Tibial nerve (tissue), 4 donors: Measurements from ENCODE around the gene CTAGE1. TPM values are rescaled to one million over a fixed set of nuclear protein-coding genes. Genes with fewer than 3 reads are reported as not detected.

Source experiments
- DNase-seq, 2 donors: peaks; one replicate each; pipeline ENCODE4 v3.0.0-alpha.2; 2019; ENCODE audit warnings: low spot score in 2 of 2
- H3K27ac ChIP-seq, 4 donors: fragments of 200-600 bp; sonication (generic) in 3 of 4; one replicate each; pipeline ENCODE4 v1.5.1; 2017 to 2019; ENCODE audit warnings: mild to moderate bottlenecking in 1 of 4
- H3K27me3 ChIP-seq, 2 donors: fragments of 200-600 bp; sonication (generic) in 1 of 2; one replicate each; pipeline versions ENCODE4 v1.5.1 to v1.6.0; 2017 to 2019
- H3K36me3 ChIP-seq, 3 donors: fragments of 200-600 bp; sonication (generic); one replicate each; pipeline ENCODE4 v1.5.1; 2018 to 2019
- H3K4me1 ChIP-seq, 4 donors: fragments of 200-600 bp; sonication (generic) in 3 of 4; one replicate each; pipeline ENCODE4 v1.5.1; 2017 to 2019
- H3K4me3 ChIP-seq, 4 donors: fragments of 200-600 bp; sonication (generic) in 3 of 4; one replicate each; pipeline ENCODE4 v1.5.1; 2017 to 2019; ENCODE audit warnings: mild to moderate bottlenecking in 1 of 4, moderate library complexity in 1 of 4
- H3K9me3 ChIP-seq, 4 donors: fragments of 200-600 bp; sonication (generic) in 3 of 4; one replicate each; pipeline ENCODE4 v1.5.1; 2017 to 2019
- EP300 ChIP-seq, 2 donors: sonication (generic); formaldehyde crosslinking; IDR thresholded peaks; one replicate each; pipeline ENCODE4 v1.6.1; 2017; ENCODE audit warnings: antibody characterized with exemption in 2 of 2, mild to moderate bottlenecking in 1 of 2
- POLR2A ChIP-seq, 2 donors: fragments of 450-650 bp; IDR thresholded peaks; one replicate each; pipeline ENCODE4 v1.6.1; 2017; ENCODE audit warnings: antibody characterized with exemption in 2 of 2, mild to moderate bottlenecking in 2 of 2, moderate library complexity in 2 of 2
- WGBS, 2 donors: methylation state at CpG; one replicate each; pipeline ENCODE4 v1.1.5; 2018; 5-methylcytosine and 5-hydroxymethylcytosine counted together
- total RNA-seq, 4 donors: library from RNA; depleted of rRNA; stranded (reverse); fragments of >200 nt; gene quantifications; one replicate each; pipeline ENCODE4 v1.1.0, GENCODE V29; 2016
- TF ChIP-seq, protein P1 (sequence below), 5 experiments: fragments of 200-600 bp in 3 of 5; fragments of 450-650 bp in 2 of 5; sonication (generic) in 3 of 5; IDR thresholded peaks; one replicate each; pipeline ENCODE4 v1.5.1; 2016 to 2019; ENCODE audit warnings: antibody characterized with exemption in 5 of 5, mild to moderate bottlenecking in 3 of 5, moderate library complexity in 2 of 5

The CTAGE1 gene
- total RNA-seq, 4 donors from 2014 or later, result not detected

DNA sequence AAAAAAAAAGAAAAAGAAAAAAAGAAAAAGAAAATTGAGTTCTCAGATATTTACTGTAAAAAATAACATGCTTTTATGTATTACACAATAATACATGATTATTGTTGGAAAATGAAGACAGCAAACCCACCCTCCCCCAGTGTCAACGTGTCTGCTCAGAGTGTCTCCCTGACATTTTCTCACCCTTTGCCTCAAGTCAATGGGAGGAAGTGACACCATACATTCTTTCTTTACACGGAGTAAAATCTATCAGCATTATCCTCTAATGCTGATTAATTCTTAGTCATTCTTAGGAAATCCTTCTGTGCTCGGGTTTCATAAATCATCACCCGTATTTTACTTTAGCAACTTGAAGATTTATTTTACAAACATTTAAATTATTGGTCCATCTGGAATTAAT is 32.0 kb downstream of the CTAGE1 start:
- Histone ChIP-seq H3K4me1 (no peaks in the 10 kb centered on the region), H3K27me3 (no peaks in the 10 kb centered on the region), H3K4me3 (no peak overlapping the region), H3K36me3 (no peaks in the 10 kb centered on the region), H3K27ac (no peak overlapping the region), H3K9me3 (no peaks in the 10 kb centered on the region)
- no peak for DNase-seq
- 21 to 28% methylated on average over 4 of the region's 4 CpGs for WGBS, 2 donors
- TF ChIP-seq EP300 (IDR thresholded peaks at IDR 0.05) (no peak), POLR2A (IDR thresholded peaks at IDR 0.05) (no peak)
- TF ChIP-seq, protein P1, sequence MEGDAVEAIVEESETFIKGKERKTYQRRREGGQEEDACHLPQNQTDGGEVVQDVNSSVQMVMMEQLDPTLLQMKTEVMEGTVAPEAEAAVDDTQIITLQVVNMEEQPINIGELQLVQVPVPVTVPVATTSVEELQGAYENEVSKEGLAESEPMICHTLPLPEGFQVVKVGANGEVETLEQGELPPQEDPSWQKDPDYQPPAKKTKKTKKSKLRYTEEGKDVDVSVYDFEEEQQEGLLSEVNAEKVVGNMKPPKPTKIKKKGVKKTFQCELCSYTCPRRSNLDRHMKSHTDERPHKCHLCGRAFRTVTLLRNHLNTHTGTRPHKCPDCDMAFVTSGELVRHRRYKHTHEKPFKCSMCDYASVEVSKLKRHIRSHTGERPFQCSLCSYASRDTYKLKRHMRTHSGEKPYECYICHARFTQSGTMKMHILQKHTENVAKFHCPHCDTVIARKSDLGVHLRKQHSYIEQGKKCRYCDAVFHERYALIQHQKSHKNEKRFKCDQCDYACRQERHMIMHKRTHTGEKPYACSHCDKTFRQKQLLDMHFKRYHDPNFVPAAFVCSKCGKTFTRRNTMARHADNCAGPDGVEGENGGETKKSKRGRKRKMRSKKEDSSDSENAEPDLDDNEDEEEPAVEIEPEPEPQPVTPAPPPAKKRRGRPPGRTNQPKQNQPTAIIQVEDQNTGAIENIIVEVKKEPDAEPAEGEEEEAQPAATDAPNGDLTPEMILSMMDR (IDR thresholded peaks at IDR 0.05), result no peak

DNA sequence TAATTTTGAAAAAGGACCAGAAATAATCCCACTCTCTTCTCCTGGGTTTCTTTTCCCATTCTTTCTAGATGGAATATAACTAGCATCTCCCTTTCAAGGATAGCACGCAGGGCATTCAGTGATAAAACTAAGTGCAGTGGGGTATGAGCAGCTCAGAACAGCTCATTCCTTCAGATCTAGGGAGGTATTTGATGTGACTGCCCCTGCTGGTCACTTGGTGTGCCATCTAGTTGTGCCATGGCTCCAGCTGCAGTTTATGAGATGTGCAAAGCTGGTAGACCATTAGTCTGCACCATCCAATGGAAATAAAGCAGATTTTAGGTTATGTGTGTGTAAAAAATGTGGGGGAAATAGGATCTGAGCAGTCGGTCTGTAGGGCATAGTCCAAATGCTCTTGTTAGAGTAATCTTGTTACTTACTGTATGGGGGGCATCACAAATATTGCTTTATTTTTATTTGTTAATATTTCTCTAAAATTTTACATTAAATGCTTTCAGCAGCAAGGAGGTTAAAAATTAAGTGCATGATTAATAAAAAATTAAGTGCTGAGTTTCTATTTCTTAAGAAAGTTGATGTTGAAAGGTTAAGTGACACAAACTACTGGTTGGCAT is 38.9 kb downstream of the CTAGE1 start:
- WGBS, 2 donors, result 57 to 69% methylated on average over 2 of the region's 2 CpGs
- DNase-seq, result no peak
- H3K4me1 ChIP-seq, result no peaks in the 10 kb centered on the region
- no peaks in the 10 kb centered on the region for H3K9me3 ChIP-seq
- H3K4me3 ChIP-seq, result no peak overlapping the region
- no peak for TF ChIP-seq POLR2A (IDR thresholded peaks at IDR 0.05)
- TF ChIP-seq, protein P1 (IDR thresholded peaks at IDR 0.05), result peak in 1 of 5 experiments; percentile 14
- no peak for TF ChIP-seq EP300 (IDR thresholded peaks at IDR 0.05)
- H3K27me3 ChIP-seq, result no peaks in the 10 kb centered on the region
- H3K27ac ChIP-seq, result no peak overlapping the region
- no peaks in the 10 kb centered on the region for H3K36me3 ChIP-seq

DNA sequence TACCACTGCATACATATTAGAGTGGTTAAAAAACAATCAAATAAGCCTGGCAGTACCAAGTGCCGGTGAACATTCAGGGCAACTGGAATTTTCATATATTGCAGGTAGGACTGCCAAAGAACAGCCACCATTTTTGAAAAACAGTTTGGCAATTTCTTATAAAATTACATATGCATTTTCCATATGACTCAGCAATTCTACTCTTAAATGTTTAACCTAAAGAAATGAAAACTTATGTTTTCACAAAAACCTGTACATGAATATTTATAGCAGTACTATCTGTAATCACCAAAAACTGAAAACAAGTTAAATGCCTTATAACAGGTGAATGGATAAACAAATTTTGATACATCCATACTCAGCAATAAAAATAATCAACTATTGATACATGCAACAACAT is 39.9 kb downstream of the CTAGE1 start:
- TF ChIP-seq EP300 (IDR thresholded peaks at IDR 0.05) (no peak), POLR2A (IDR thresholded peaks at IDR 0.05) (no peak)
- TF ChIP-seq, protein P1 (IDR thresholded peaks at IDR 0.05), result no peak
- Histone ChIP-seq H3K9me3 (no peaks in the 10 kb centered on the region), H3K36me3 (no peaks in the 10 kb centered on the region), H3K27me3 (no peaks in the 10 kb centered on the region), H3K27ac (no peak overlapping the region), H3K4me3 (no peak overlapping the region), H3K4me1 (no peaks in the 10 kb centered on the region)
- WGBS, 2 donors, result 95 to 97% methylated on average over 1 of the region's 1 CpG
- DNase-seq, result no peak

DNA sequence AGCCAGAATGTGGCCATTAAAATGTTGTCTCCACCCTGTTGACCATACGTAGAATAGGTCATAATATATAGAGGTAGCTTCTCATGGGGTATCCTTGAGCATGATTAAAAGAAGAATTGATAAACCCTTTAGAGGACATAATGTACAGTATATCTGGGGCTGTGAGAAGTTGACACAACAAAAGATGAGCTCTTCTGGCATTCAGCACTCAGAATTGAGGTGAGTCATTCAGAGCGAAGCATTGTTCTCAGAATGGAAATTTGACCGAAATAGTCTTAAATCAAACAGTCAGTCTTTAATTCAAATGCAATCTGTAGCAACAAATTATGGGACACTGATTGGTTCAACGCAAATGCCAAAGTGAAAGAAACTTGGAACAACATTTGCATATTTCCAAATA is 47.3 kb downstream of the CTAGE1 start:
- TF ChIP-seq EP300 (IDR thresholded peaks at IDR 0.05) (no peak), POLR2A (IDR thresholded peaks at IDR 0.05) (no peak)
- TF ChIP-seq, protein P1 (IDR thresholded peaks at IDR 0.05), result no peak
- no peaks in the 10 kb centered on the region for H3K36me3 ChIP-seq
- no peaks in the 10 kb centered on the region for H3K9me3 ChIP-seq
- H3K27ac ChIP-seq, result no peak overlapping the region
- no peak overlapping the region for H3K4me3 ChIP-seq
- H3K4me1 ChIP-seq, result no peaks in the 10 kb centered on the region
- no peak for DNase-seq
- WGBS, 2 donors, result 92 to 93% methylated on average over 4 of the region's 4 CpGs
- H3K27me3 ChIP-seq, result no peaks in the 10 kb centered on the region

DNA sequence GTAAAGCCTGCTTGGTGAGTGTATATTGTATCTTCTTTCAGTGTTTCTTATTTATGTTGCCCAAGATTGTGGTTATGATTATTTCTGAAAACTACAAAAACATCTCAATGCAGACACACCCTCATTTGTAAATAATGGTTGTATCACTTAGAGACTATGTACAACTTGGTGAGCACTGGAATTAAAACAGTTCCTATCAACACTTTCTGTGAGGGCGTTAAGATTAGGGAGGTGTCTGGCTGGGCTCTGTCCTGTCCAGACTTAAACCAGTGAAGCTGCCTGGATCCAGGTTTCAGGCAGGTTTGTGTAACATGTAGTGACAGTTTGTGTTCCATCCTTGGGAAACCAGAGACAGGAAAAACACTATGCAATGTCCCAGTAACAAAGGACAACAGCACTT is 49.7 kb downstream of the CTAGE1 start:
- no peaks in the 10 kb centered on the region for H3K27me3 ChIP-seq
- H3K27ac ChIP-seq, result no peak overlapping the region
- no peaks in the 10 kb centered on the region for H3K4me1 ChIP-seq
- H3K36me3 ChIP-seq, result no peaks in the 10 kb centered on the region
- 86 to 91% methylated on average over 1 of the region's 1 CpG for WGBS, 2 donors
- DNase-seq, result no peak
- no peak overlapping the region for H3K4me3 ChIP-seq
- no peak for TF ChIP-seq EP300 (IDR thresholded peaks at IDR 0.05)
- no peaks in the 10 kb centered on the region for H3K9me3 ChIP-seq

DNA sequence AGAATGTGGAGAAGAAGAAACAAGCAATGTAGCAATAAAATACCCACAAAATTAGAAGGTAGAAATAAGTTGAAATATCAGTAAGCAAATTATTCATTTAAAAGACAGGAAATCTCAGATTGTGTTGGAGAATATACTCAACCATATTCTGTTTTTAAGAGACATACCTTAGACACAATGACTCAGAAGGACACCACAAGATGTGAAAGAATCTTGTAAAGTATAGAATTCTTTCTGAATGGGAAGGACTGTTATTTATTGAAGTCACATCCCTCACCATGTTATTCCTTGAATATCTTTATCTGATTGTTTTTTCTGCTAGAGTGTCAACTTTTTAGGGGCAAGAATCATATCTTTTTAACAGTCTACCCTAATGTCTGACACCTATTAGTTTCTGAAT is 50.4 kb downstream of the CTAGE1 start:
- no peaks in the 10 kb centered on the region for H3K27me3 ChIP-seq
- TF ChIP-seq, protein P1 (IDR thresholded peaks at IDR 0.05), result no peak
- TF ChIP-seq POLR2A (IDR thresholded peaks at IDR 0.05) (no peak), EP300 (IDR thresholded peaks at IDR 0.05) (no peak)
- H3K36me3 ChIP-seq, result no peaks in the 10 kb centered on the region
- no peaks in the 10 kb centered on the region for H3K4me1 ChIP-seq
- no peak for DNase-seq
- H3K27ac ChIP-seq, result no peak overlapping the region
- H3K4me3 ChIP-seq, result no peak overlapping the region
- H3K9me3 ChIP-seq, result no peaks in the 10 kb centered on the region
